Measurements from ENCODE around the gene STAG3. TPM values are rescaled to one million over a fixed set of nuclear protein-coding genes. Genes with fewer than 3 reads are reported as not detected.

STAG3 gene
- total and polyA plus RNA-seq, 2 donors (not counting 1 experiment from before 2014, with no cell fraction given) = 24.8 to 33.4 TPM

GRCh38 chr7:100167912-100168323 is 9.8 kb upstream of the STAG3 start:
- Histone ChIP-seq H3K79me2 (ENCODE audit: control insufficient read depth, insufficient read depth, low read length) (no peaks in the 10 kb centered on the region), H3K4me2 (replicated peaks; ENCODE audit: low read depth, low read length, poor library complexity, severe bottlenecking) (peak overlapping the region; percentile 65), H3K27ac (ENCODE audit: low read length in 2 of 2) (no peak overlapping the region), H2AFZ (ENCODE audit: insufficient read depth, low read depth, low read length, poor library complexity, severe bottlenecking) (peak overlapping the region; percentile 29), H3K4me1 (ENCODE audit: control insufficient read depth in 2 of 2, insufficient read depth in 2 of 2, low read length in 2 of 2) (peaks cover 39 to 47% of the 10 kb centered on the region in 2 donors), H3K4me3 (ENCODE audit: control extremely low read depth in 1 of 5, extremely low read depth in 1 of 5, insufficient read depth in 1 of 5, low read depth in 2 of 5, low read length in 4 of 5) (peak overlapping the region in 1 of 5 experiments; percentile 35), H3K36me3 (replicated peaks in 1 of 2; ENCODE audit: control extremely low read depth in 1 of 2, control insufficient read depth in 1 of 2, extremely low read depth in 1 of 2, insufficient read depth in 2 of 2, low read length in 1 of 2) (no peaks in the 10 kb centered on the region), H3K27me3 (replicated peaks in 1 of 4; ENCODE audit: control extremely low read depth in 1 of 4, control insufficient read depth in 3 of 4, insufficient read depth in 4 of 4, low read length in 3 of 4) (peaks cover 0 to 58% (median 37%) of the 10 kb centered on the region in 4 experiments), H3K9me3 (ENCODE audit: control extremely low read depth in 1 of 3, control insufficient read depth in 2 of 3, insufficient read depth in 1 of 3, low read length in 2 of 3) (peaks cover 0 to 7% (median 0%) of the 10 kb centered on the region in 3 donors), H3K9ac (ENCODE audit: low read length) (peak overlapping the region; percentile 22), H4K20me1 (ENCODE audit: control insufficient read depth, insufficient read depth, low read length, poor library complexity, severe bottlenecking) (peaks cover 5% of the 10 kb centered on the region)
- ChIA-PET CTCF (interaction anchor here (0.9 to 3.2 kb wide), 5 partner anchors 9 to 50 kb away, joined by 3 to 12 read pairs (median 3); partner anchors contain the start of gene TRAPPC14), POLR2A (interaction anchor here (0.6 to 1.6 kb wide), 4 partner anchors 13 to 25 kb away, joined by 3 to 6 read pairs (median 4); partner anchors contain the start of gene LAMTOR4)
- intact Hi-C loops (cut with micrococcal nuclease) = loop anchor here (1.0 kb wide), 1 partner anchor 10 kb away; the partner anchor contains the start of gene TRAPPC14
- no peaks in the 10 kb centered on the region for H3K9me3 Mint-ChIP-seq (ENCODE audit: insufficient read depth)
- TF ChIP-seq CTCF (IDR thresholded peaks at IDR 0.05) (no peak), EZH2 (IDR thresholded peaks at IDR 0.05; ENCODE audit: borderline replicate concordance, insufficient read depth, low read depth, low read length, poor library complexity, severe bottlenecking) (no peak)
- WGBS (ENCODE audit: insufficient coverage) = 4% methylated on average over 10 of the region's 11 CpGs
- H3K27me3 Mint-ChIP-seq = peaks cover 52% of the 10 kb centered on the region
- DNase-seq (peak; percentile 46), ATAC-seq (ENCODE audit: low read depth) (no peak)
- no peak overlapping the region for H3K27ac Mint-ChIP-seq
- H3K4me1 Mint-ChIP-seq = peaks cover 42% of the 10 kb centered on the region
- H3K4me3 Mint-ChIP-seq = peak overlapping the region; percentile 76

- peak overlapping the region; percentile 65 for H3K4me2 ChIP-seq (replicated peaks; ENCODE audit: low read depth, low read length, poor library complexity, severe bottlenecking)
- Mint-ChIP-seq H3K9me3 (ENCODE audit: insufficient read depth) (no peaks in the 10 kb centered on the region), H3K4me1 (peaks cover 37% of the 10 kb centered on the region), H3K27me3 (peaks cover 52% of the 10 kb centered on the region), H3K4me3 (peak overlapping the region; percentile 76), H3K27ac (no peak overlapping the region)
- peaks cover 39 to 42% of the 10 kb centered on the region in 2 donors for H3K4me1 ChIP-seq (ENCODE audit: control insufficient read depth in 2 of 2, insufficient read depth in 2 of 2, low read length in 2 of 2)
- no peaks in the 10 kb centered on the region for H3K36me3 ChIP-seq (replicated peaks in 1 of 2; ENCODE audit: control extremely low read depth in 1 of 2, control insufficient read depth in 1 of 2, extremely low read depth in 1 of 2, insufficient read depth in 2 of 2, low read length in 1 of 2)
- WGBS (ENCODE audit: insufficient coverage) = 48% methylated on average over 3 of the region's 11 CpGs
- no peak overlapping the region for H2AFZ ChIP-seq (ENCODE audit: insufficient read depth, low read depth, low read length, poor library complexity, severe bottlenecking)
- ATAC-seq (ENCODE audit: low read depth) (no peak), DNase-seq (peak; percentile 13)
- no peak overlapping the region for H3K4me3 ChIP-seq (ENCODE audit: control extremely low read depth in 1 of 5, extremely low read depth in 1 of 5, insufficient read depth in 1 of 5, low read depth in 2 of 5, low read length in 4 of 5)
- H4K20me1 ChIP-seq (ENCODE audit: control insufficient read depth, insufficient read depth, low read length, poor library complexity, severe bottlenecking) = peaks cover 5% of the 10 kb centered on the region
- peaks cover 0 to 58% (median 37%) of the 10 kb centered on the region in 4 experiments for H3K27me3 ChIP-seq (replicated peaks in 1 of 4; ENCODE audit: control extremely low read depth in 1 of 4, control insufficient read depth in 3 of 4, insufficient read depth in 4 of 4, low read length in 3 of 4)
- intact Hi-C loops (cut with micrococcal nuclease) = no loop called here
- ChIA-PET CTCF (interaction anchor here (0.8 to 1.7 kb wide), 3 partner anchors 11 to 48 kb away, joined by 3 to 7 read pairs (median 6); partner anchors contain the start of gene TRAPPC14), POLR2A (no interaction called here)
- no peak overlapping the region for H3K9ac ChIP-seq (ENCODE audit: low read length)
- peaks cover 0 to 7% (median 0%) of the 10 kb centered on the region in 3 donors for H3K9me3 ChIP-seq (ENCODE audit: control extremely low read depth in 1 of 3, control insufficient read depth in 2 of 3, insufficient read depth in 1 of 3, low read length in 2 of 3)
- no peaks in the 10 kb centered on the region for H3K79me2 ChIP-seq (ENCODE audit: control insufficient read depth, insufficient read depth, low read length)
- TF ChIP-seq CTCF (IDR thresholded peaks at IDR 0.05) = no peak
- no peak for TF ChIP-seq EZH2 (IDR thresholded peaks at IDR 0.05; ENCODE audit: borderline replicate concordance, insufficient read depth, low read depth, low read length, poor library complexity, severe bottlenecking)
- no peak overlapping the region for H3K27ac ChIP-seq (ENCODE audit: low read length in 2 of 2)
Observed at GRCh38 chr7:100169147-100169850, 8.4 kb upstream of the STAG3 start.
